Smooth muscle cell (in vitro differentiated cells): ENCODE data around the gene DFFB. TPM values are rescaled to one million over a fixed set of nuclear protein-coding genes. Genes with fewer than 3 reads are reported as not detected.

Experiments used
- DNase-seq: peaks from one replicate; lab custom pipeline; 2025; ENCODE audit not compliant: unreplicated experiment; lab: John Stamatoyannopoulos, UW
- H2AFZ ChIP-seq: fragments of 200-600 bp; sonication (generic); 2 replicates; pipeline ENCODE4 v1.6.0; 2016; ENCODE audit warnings: antibody characterized with exemption, low read depth, mild to moderate bottlenecking
- H3F3A ChIP-seq: fragments of 200-600 bp; sonication (generic); 2 replicates; pipeline ENCODE4 v1.6.0; 2017; ENCODE audit warnings: antibody characterized with exemption, low read depth
- H3K27ac ChIP-seq: fragments of 200-600 bp; sonication (generic); 2 replicates; pipeline ENCODE4 v1.5.1; 2016; ENCODE audit warnings: low read depth, mild to moderate bottlenecking
- H3K27me3 ChIP-seq: fragments of 200-600 bp; sonication (generic); 2 replicates; pipeline ENCODE4 v1.6.1; 2016; ENCODE audit warnings: low read depth, mild to moderate bottlenecking
- H3K36me3 ChIP-seq: fragments of 200-600 bp; sonication (generic); 2 replicates; pipeline ENCODE4 v1.5.1; 2016; ENCODE audit warnings: low read depth
- H3K4me1 ChIP-seq: fragments of 200-600 bp; sonication (generic); 2 replicates; pipeline ENCODE4 v1.5.1; 2016; ENCODE audit warnings: low read depth
- H3K4me2 ChIP-seq: fragments of 200-600 bp; sonication (generic); 2 replicates; pipeline ENCODE4 v1.6.0; 2016; ENCODE audit warnings: mild to moderate bottlenecking
- H3K4me3 ChIP-seq: fragments of 200-600 bp; sonication (generic); 2 replicates; pipeline ENCODE4 v1.5.1; 2016; ENCODE audit warnings: mild to moderate bottlenecking
- H3K79me2 ChIP-seq: fragments of 200-600 bp; sonication (generic); 2 replicates; pipeline ENCODE4 v1.6.0; 2016; ENCODE audit warnings: low read depth, mild to moderate bottlenecking
- H3K9ac ChIP-seq: fragments of 200-600 bp; sonication (generic); 2 replicates; pipeline ENCODE4 v1.6.0; 2016; ENCODE audit warnings: low read depth
- H3K9me3 ChIP-seq: fragments of 200-600 bp; sonication (generic); replicated peaks from 2 replicates; pipeline ENCODE4 v1.5.1; 2016; ENCODE audit warnings: low read depth
- H4K20me1 ChIP-seq: fragments of 200-600 bp; sonication (generic); 2 replicates; pipeline ENCODE4 v1.6.0; 2016; ENCODE audit warnings: low read depth
- CTCF ChIP-seq: fragments of 200-600 bp; sonication (generic); IDR thresholded peaks from 2 replicates; pipeline ENCODE4 v1.5.1; 2017; ENCODE audit warnings: borderline replicate concordance, mild to moderate bottlenecking, antibody characterized with exemption; ENCODE audit not compliant: insufficient read depth, poor library complexity, severe bottlenecking
- WGBS: methylation state at CpG from one replicate; pipeline ENCODE4 v1.1.7; 2016; ENCODE audit warnings: low lambda C conversion rate; 5-methylcytosine and 5-hydroxymethylcytosine counted together
- polyA plus RNA-seq: library from polyadenylated mRNA; unstranded; fragments of >200 nt; fragmentation: Nextera tagmentation; extraction: Ambion mirVana; gene quantifications from 2 replicates; pipeline ENCODE4 v1.2.1, GENCODE V29; 2016
- total RNA-seq: library from RNA; depleted of rRNA; stranded (reverse); fragments of >200 nt; gene quantifications from 2 replicates; pipeline ENCODE4 v1.2.3, GENCODE V29; 2014

Gene DFFB
- total and polyA plus RNA-seq, 2 experiments from 2014 or later: 3.3 to 4.5 TPM

GRCh38 chr1:3889936-3890335 lies 32.7 kb downstream of the DFFB start:
- TF ChIP-seq CTCF: no peak
- Histone ChIP-seq H3K9ac (no peak overlapping the region), H3K4me3 (no peak overlapping the region), H3K27me3 (no peaks in the 10 kb centered on the region), H3K79me2 (peaks cover 19% of the 10 kb centered on the region), H3K9me3 (no peaks in the 10 kb centered on the region), H3K4me1 (no peaks in the 10 kb centered on the region), H3F3A (no peaks in the 10 kb centered on the region), H3K36me3 (no peaks in the 10 kb centered on the region), H2AFZ (no peak overlapping the region), H4K20me1 (peaks cover 29% of the 10 kb centered on the region), H3K4me2 (no peak overlapping the region), H3K27ac (no peak overlapping the region)
- no peak for DNase-seq
- WGBS: 96% methylated on average over 14 of the region's 14 CpGs

GRCh38 chr1:3890389-3891328 lies 33.4 kb downstream of the DFFB start:
- H2AFZ ChIP-seq: no peak overlapping the region
- H3K9me3 ChIP-seq: no peaks in the 10 kb centered on the region
- no peak for TF ChIP-seq CTCF
- no peaks in the 10 kb centered on the region for H3F3A ChIP-seq
- peaks cover 36% of the 10 kb centered on the region for H4K20me1 ChIP-seq
- H3K27ac ChIP-seq: no peak overlapping the region
- WGBS: 93% methylated on average over 26 of the region's 26 CpGs
- H3K27me3 ChIP-seq: no peaks in the 10 kb centered on the region
- no peaks in the 10 kb centered on the region for H3K36me3 ChIP-seq
- H3K79me2 ChIP-seq: peaks cover 24% of the 10 kb centered on the region
- no peak overlapping the region for H3K9ac ChIP-seq
- no peak for DNase-seq
- H3K4me2 ChIP-seq: no peak overlapping the region
- no peaks in the 10 kb centered on the region for H3K4me1 ChIP-seq
- no peak overlapping the region for H3K4me3 ChIP-seq

- WGBS: 99% methylated on average over 16 of the region's 17 CpGs
Observed at GRCh38 chr1:3891329-3891865, 34.1 kb downstream of the DFFB start.

More at GRCh38 chr1:3891329-3891865, 34.1 kb downstream of the DFFB start:
- Histone ChIP-seq H4K20me1 (peaks cover 44% of the 10 kb centered on the region), H3K27me3 (no peaks in the 10 kb centered on the region), H3K4me2 (no peak overlapping the region), H2AFZ (no peak overlapping the region), H3K9me3 (no peaks in the 10 kb centered on the region), H3K4me1 (no peaks in the 10 kb centered on the region), H3K27ac (no peak overlapping the region), H3K79me2 (peaks cover 32% of the 10 kb centered on the region), H3F3A (no peaks in the 10 kb centered on the region), H3K4me3 (no peak overlapping the region), H3K36me3 (no peaks in the 10 kb centered on the region), H3K9ac (no peak overlapping the region)
- TF ChIP-seq CTCF: no peak
- no peak for DNase-seq
